H1 (cell line): ENCODE measurements around the gene COL25A1. TPM values are rescaled to one million over a fixed set of nuclear protein-coding genes. Genes with fewer than 3 reads are reported as not detected.
A peak's percentile ranks its signal among the peaks of the same experiment; 100 is the strongest.

Experiments
- ASH2L ChIP-seq: fragments of 200-600, 300-600 bp; sonication (generic); IDR thresholded peaks from one replicate; pipeline ENCODE4 v1.7.1; 2017; ENCODE audit warnings: low read length
- BACH1 ChIP-seq: IDR thresholded peaks from 2 replicates; pipeline ENCODE4 v1.6.1; 2012; ENCODE audit warnings: low read length, improper control_type of control experiment
- POU5F1 ChIP-seq: IDR thresholded peaks from 2 replicates; pipeline ENCODE4 v1.6.1; 2011; ENCODE audit warnings: low read depth, mild to moderate bottlenecking, low read length, moderate library complexity
- RBBP5 ChIP-seq: IDR thresholded peaks from 2 replicates; pipeline ENCODE4 v1.7.1; 2012; ENCODE audit warnings: low read depth, mild to moderate bottlenecking, inconsistent platforms, low read length, moderate library complexity, borderline replicate concordance
- YY1 ChIP-seq: IDR thresholded peaks from 2 replicates; pipeline ENCODE4 v1.6.1; 2011; ENCODE audit warnings: low read depth, mild to moderate bottlenecking, low read length
- polyA plus RNA-seq, 7 experiments: library from polyadenylated mRNA; depleted of rRNA in 3 of 7; stranded (reverse) in 5 of 7; unstranded in 2 of 7; fragments of >200 nt in 5 of 7; fragments of 200-250 nt in 2 of 7; gene quantifications; 1 replicate in 5 of 7; 2 replicates in 1 of 7; 4 replicates in 1 of 7; pipeline versions ENCODE4 v1.2.1 to v1.2.3, GENCODE V29; 2011 to 2013; ENCODE audit warnings: missing spikeins in 2 of 7, mixed read lengths in 2 of 7
- total RNA-seq: library from RNA; stranded (reverse); fragmentation: NEBNext Ultra II Directional; extraction: Animal tissue kit (Norgen Biotek cat#: 25700); gene quantifications from 2 replicates; pipeline ENCODE4 v1.2.1, GENCODE V29; 2021
- TF ChIP-seq, protein P1 (sequence below): IDR thresholded peaks from 2 replicates; pipeline ENCODE4 v1.6.1; 2012; ENCODE audit warnings: inconsistent platforms
- TF ChIP-seq, protein P2 (sequence below): IDR thresholded peaks from 2 replicates; pipeline ENCODE4 v1.6.1; 2012; ENCODE audit warnings: inconsistent platforms

The COL25A1 gene
- total and polyA plus RNA-seq, 2 of the 8 experiments (the other 6 are each of a cell fraction or from before 2014, with no cell fraction given): 1.1 to 8.3 TPM

DNA sequence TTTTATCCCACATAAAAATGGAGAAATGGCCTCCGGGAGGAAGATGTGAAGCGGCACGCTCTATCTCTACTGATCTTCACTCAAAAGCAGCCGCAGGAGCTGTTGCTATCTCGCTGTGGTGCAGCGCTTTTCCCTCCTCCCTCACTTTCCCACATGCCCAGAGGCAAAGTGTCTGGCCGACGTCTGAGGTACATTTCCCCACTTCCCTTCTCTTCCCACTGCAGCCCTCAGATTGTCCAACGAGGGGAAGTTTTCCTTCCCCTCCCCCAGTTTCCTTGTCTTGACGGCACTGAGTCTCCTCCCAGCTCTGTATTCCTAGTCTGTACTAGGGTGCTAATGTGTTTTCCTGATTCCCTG, 660 bp upstream of the COL25A1 start (continued):
- TF ChIP-seq POU5F1 (no peak), ASH2L (peak; percentile 78), RBBP5 (no peak; the same call in 1 of the 2 replicates), YY1 (peak; percentile 9; the same call in 1 of the 2 replicates), BACH1 (no peak)
- TF ChIP-seq, protein P1, sequence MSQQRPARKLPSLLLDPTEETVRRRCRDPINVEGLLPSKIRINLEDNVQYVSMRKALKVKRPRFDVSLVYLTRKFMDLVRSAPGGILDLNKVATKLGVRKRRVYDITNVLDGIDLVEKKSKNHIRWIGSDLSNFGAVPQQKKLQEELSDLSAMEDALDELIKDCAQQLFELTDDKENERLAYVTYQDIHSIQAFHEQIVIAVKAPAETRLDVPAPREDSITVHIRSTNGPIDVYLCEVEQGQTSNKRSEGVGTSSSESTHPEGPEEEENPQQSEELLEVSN: peak; percentile 78; the same call in 1 of the 2 replicates
- TF ChIP-seq, protein P2, sequence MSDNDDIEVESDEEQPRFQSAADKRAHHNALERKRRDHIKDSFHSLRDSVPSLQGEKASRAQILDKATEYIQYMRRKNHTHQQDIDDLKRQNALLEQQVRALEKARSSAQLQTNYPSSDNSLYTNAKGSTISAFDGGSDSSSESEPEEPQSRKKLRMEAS: peak; percentile 85
